HCT116 (cell line): ENCODE measurements around the gene VSX1. TPM values are rescaled to one million over a fixed set of nuclear protein-coding genes. Genes with fewer than 3 reads are reported as not detected.

Source experiments
- ATAC-seq: fragments of 200-7000 bp; cut with Tn5 transposase; 2 replicates; pipeline ENCODE4 v1.9.1; 2020; ENCODE audit warnings: mild to moderate bottlenecking, moderate library complexity
- BruUV-seq: library from RNA; stranded (reverse); fragments of 400-500 nt; replicated peaks from 2 replicates; lab custom pipeline; 2021; lab: Mats Ljungman, UMichigan
- CTCF ChIA-PET: fragments of 300-600 bp; sonication (Branson Sonifier 250); formaldehyde crosslinking; loops from one replicate; lab custom pipeline; 2021; ENCODE audit warnings: antibody characterized with exemption; lab: Charles Lee
- POLR2A ChIA-PET: fragments of 300-600, 350-600 bp; sonication (Branson Sonifier 250); formaldehyde crosslinking; loops from one replicate; lab custom pipeline; 2021; ENCODE audit warnings: antibody characterized with exemption; lab: Charles Lee
- RAD21 ChIA-PET, 2 experiments: fragments of 300-600 bp; sonication (Branson Sonifier 250); formaldehyde crosslinking; loops; one replicate each; lab custom pipeline; 2023; ENCODE audit warnings: low total read pairs in 2 of 2; ENCODE audit not compliant: uncharacterized antibody in 2 of 2, unreplicated experiment in 2 of 2, low non-redundant PET in 1 of 2; lab: Charles Lee
- DNase-seq: peaks from one replicate; pipeline ENCODE4 v3.0.0-alpha.2; 2010; ENCODE audit warnings: low read depth, low spot score
- H2AFZ ChIP-seq: fragments of 200-600 bp; shearing (Covaris generic), sonication (generic); 2 replicates; pipeline ENCODE4 v1.6.1; 2017; ENCODE audit warnings: low read depth, mixed run types, mixed read lengths, antibody characterized with exemption, low read length; ENCODE audit not compliant: poor library complexity, severe bottlenecking
- H3K27ac ChIP-seq: 2 replicates; pipeline ENCODE4 v1.5.1; 2012; ENCODE audit warnings: low read depth, low read length
- H3K27me3 ChIP-seq: fragments of 200-600 bp; sonication (generic); 2 replicates; pipeline ENCODE4 v1.6.1; 2016; ENCODE audit warnings: mixed run types, low read length, mixed read lengths; ENCODE audit not compliant: insufficient read depth
- H3K36me3 ChIP-seq, 2 experiments: fragments of 200-500 bp in 1 of 2; fragments of 200-600 bp in 1 of 2; sonication (Bioruptor generic) in 1 of 2; sonication (generic) in 1 of 2; 2 replicates each; pipeline versions ENCODE4 v1.5.1 to v1.6.1; 2014 to 2016; ENCODE audit warnings: low read length in 2 of 2, inconsistent platforms in 1 of 2, mixed read lengths in 1 of 2, mixed run types in 1 of 2; ENCODE audit not compliant: insufficient read depth in 2 of 2, control insufficient read depth in 1 of 2
- H3K4me1 ChIP-seq, 2 experiments: fragments of 200-600 bp in 1 of 2; sonication (generic) in 1 of 2; 2 replicates each; pipeline versions ENCODE4 v1.5.1 to v1.6.1; 2012 to 2017; ENCODE audit warnings: low read length in 2 of 2, inconsistent platforms in 1 of 2, mild to moderate bottlenecking in 1 of 2, mixed read lengths in 1 of 2, mixed run types in 1 of 2, moderate library complexity in 1 of 2; ENCODE audit not compliant: insufficient read depth in 2 of 2, control insufficient read depth in 1 of 2
- H3K4me2 ChIP-seq: fragments of 200-600 bp; sonication (generic); 2 replicates; pipeline ENCODE4 v1.6.1; 2017; ENCODE audit warnings: mixed run types, low read length, mixed read lengths
- H3K4me3 ChIP-seq, 2 experiments: fragments of 200-600 bp in 1 of 2; sonication (generic) in 1 of 2; replicated peaks in 1 of 2; 2 replicates each; pipeline ENCODE4 v1.5.1; 2011 to 2016; ENCODE audit warnings: low read length in 2 of 2, control low read depth in 1 of 2, low read depth in 1 of 2, mild to moderate bottlenecking in 1 of 2, mixed read lengths in 1 of 2, mixed run types in 1 of 2
- H3K79me2 ChIP-seq: fragments of 200-600 bp; sonication (generic); 2 replicates; pipeline ENCODE4 v1.6.1; 2017; ENCODE audit warnings: mild to moderate bottlenecking, mixed run types, low read length, moderate library complexity, mixed read lengths; ENCODE audit not compliant: insufficient read depth
- H3K9ac ChIP-seq: fragments of 200-600 bp; sonication (generic); 2 replicates; pipeline ENCODE4 v1.6.1; 2016; ENCODE audit warnings: low read length, mixed read lengths
- H3K9me2 ChIP-seq: fragments of 200-600 bp; sonication (generic), shearing (Covaris generic); 2 replicates; pipeline ENCODE4 v1.6.1; 2017; ENCODE audit warnings: mixed run types, mild to moderate bottlenecking, moderate library complexity; ENCODE audit not compliant: insufficient read depth
- H3K9me3 ChIP-seq, 2 experiments: fragments of 200-500 bp in 1 of 2; fragments of 200-600 bp in 1 of 2; sonication (Bioruptor generic) in 1 of 2; sonication (generic) in 1 of 2; 2 replicates each; pipeline ENCODE4 v1.6.1; 2014 to 2017; ENCODE audit warnings: low read length in 2 of 2, mixed read lengths in 2 of 2, inconsistent platforms in 1 of 2, low read depth in 1 of 2, mild to moderate bottlenecking in 1 of 2, mixed run types in 1 of 2, moderate library complexity in 1 of 2; ENCODE audit not compliant: control insufficient read depth in 1 of 2, insufficient read depth in 1 of 2
- H4K20me1 ChIP-seq: fragments of 200-600 bp; sonication (generic), shearing (Covaris generic); 2 replicates; pipeline ENCODE4 v1.6.1; 2017; ENCODE audit warnings: mixed run types, mild to moderate bottlenecking, moderate library complexity; ENCODE audit not compliant: insufficient read depth
- CBX3 ChIP-seq: IDR thresholded peaks from 2 replicates; pipeline ENCODE4 v1.6.1; 2012; ENCODE audit warnings: low read depth
- CEBPB ChIP-seq: IDR thresholded peaks from 2 replicates; pipeline ENCODE4 v1.6.1; 2012; ENCODE audit warnings: low read depth
- ELF1 ChIP-seq: IDR thresholded peaks from 2 replicates; pipeline ENCODE4 v1.6.1; 2012; ENCODE audit warnings: low read depth, borderline replicate concordance
- EZH2 ChIP-seq: fragments of 200-600 bp; sonication (generic); IDR thresholded peaks from 2 replicates; pipeline ENCODE4 v1.6.1; 2017; ENCODE audit warnings: antibody characterized with exemption, mixed run types
- FOSL1 ChIP-seq: IDR thresholded peaks from 2 replicates; pipeline ENCODE4 v1.6.1; 2012; ENCODE audit warnings: low read depth
- POLR2A ChIP-seq: IDR thresholded peaks from 2 replicates; pipeline ENCODE4 v1.7.0; 2011; ENCODE audit warnings: borderline replicate concordance; ENCODE audit not compliant: insufficient read depth, insufficient read length; ENCODE audit errors: extremely low read depth
- POLR2AphosphoS5 ChIP-seq: IDR thresholded peaks from 2 replicates; pipeline ENCODE4 v1.6.1; 2011; ENCODE audit warnings: mild to moderate bottlenecking, low read depth, low read length, moderate library complexity
- RAD21 ChIP-seq: IDR thresholded peaks from 2 replicates; pipeline ENCODE4 v1.6.1; 2012; ENCODE audit warnings: low read depth, mild to moderate bottlenecking
- SP1 ChIP-seq: IDR thresholded peaks from 2 replicates; pipeline ENCODE4 v1.6.1; 2012; ENCODE audit warnings: low read depth
- TCF7L2 ChIP-seq: IDR thresholded peaks from 2 replicates; pipeline ENCODE4 v1.7.0; 2011; ENCODE audit warnings: borderline replicate concordance, inconsistent platforms; ENCODE audit not compliant: insufficient read depth, insufficient read length; ENCODE audit errors: extremely low read depth
- YY1 ChIP-seq: IDR thresholded peaks from 2 replicates; pipeline ENCODE4 v1.6.1; 2011; ENCODE audit warnings: low read length, low read depth, moderate library complexity, mild to moderate bottlenecking; ENCODE audit not compliant: insufficient replicate concordance; ENCODE audit errors: extremely low read depth
- ZFX ChIP-seq: fragments of 450-650 bp; IDR thresholded peaks from 2 replicates; pipeline ENCODE4 v1.6.1; 2017
- ZNF274 ChIP-seq: fragments of 200-500 bp; sonication (Bioruptor generic); IDR thresholded peaks from 2 replicates; pipeline ENCODE4 v1.6.1; 2014; ENCODE audit warnings: mild to moderate bottlenecking, low read depth, low read length, inconsistent platforms
- intact Hi-C: fragments of 100-400 bp; cut with micrococcal nuclease; formaldehyde crosslinking; loops from 2 replicates; pipeline ENCODE4 v1.10.0; 2022
- total RNA-seq: library from RNA; stranded (reverse); gene quantifications from one replicate; pipeline ENCODE4 v1.2.1, GENCODE V29; 2021; ENCODE audit not compliant: unreplicated experiment
- TF ChIP-seq, protein P1 (sequence below): IDR thresholded peaks from 2 replicates; pipeline ENCODE4 v1.6.1; 2012
- TF ChIP-seq, protein P2 (sequence below): IDR thresholded peaks from 2 replicates; pipeline ENCODE4 v1.6.1; 2012
- TF ChIP-seq, protein P3 (sequence below), 3 experiments: fragments of 200-600 bp in 1 of 3; sonication (generic) in 1 of 3; IDR thresholded peaks in 2 of 3; conservative IDR thresholded peaks in 1 of 3; 2 replicates each; pipeline ENCODE4 v1.5.1; 2012 to 2017; ENCODE audit warnings: low read depth in 2 of 3, low read length in 2 of 3, antibody characterized with exemption in 1 of 3, borderline replicate concordance in 1 of 3, control low read depth in 1 of 3, mild to moderate bottlenecking in 1 of 3, mixed read lengths in 1 of 3, mixed run types in 1 of 3, moderate library complexity in 1 of 3; ENCODE audit not compliant: insufficient read depth in 1 of 3

Gene VSX1
- total RNA-seq, 1 experiment from 2014 or later = not detected

DNA sequence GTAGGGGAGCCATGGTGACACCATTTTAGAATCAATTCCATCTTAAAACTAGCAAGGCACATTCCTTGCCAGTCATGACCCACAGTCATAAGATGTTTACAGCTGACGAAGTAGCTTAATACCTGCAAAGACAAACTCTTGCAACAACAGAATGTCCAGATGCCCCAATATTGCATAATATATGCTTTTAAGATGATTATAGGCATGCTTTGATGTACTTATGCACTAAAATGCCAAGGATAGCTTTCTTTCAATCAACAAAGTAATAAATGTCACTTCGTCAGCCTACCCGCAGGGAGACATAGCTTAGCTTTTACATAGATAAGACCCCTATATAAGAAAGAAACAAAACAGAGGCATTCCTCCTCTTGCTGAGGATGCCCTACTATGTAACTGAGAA is 50.7 kb downstream of the VSX1 start:
- Histone ChIP-seq H3K9ac (no peak overlapping the region), H3K4me1 (no peaks in the 10 kb centered on the region), H3K36me3 (no peaks in the 10 kb centered on the region), H3K9me2 (0 out of 2 replicates have a peak, but pooled peaks cover 3% of the 10 kb centered on the region), H2AFZ (no peak overlapping the region)
- DNase-seq = no peak
- intact Hi-C loops = no loop called here
- POLR2A ChIA-PET = no interaction called here
- TF ChIP-seq POLR2A (no peak), POLR2AphosphoS5 (no peak)
- TF ChIP-seq, protein P1, sequence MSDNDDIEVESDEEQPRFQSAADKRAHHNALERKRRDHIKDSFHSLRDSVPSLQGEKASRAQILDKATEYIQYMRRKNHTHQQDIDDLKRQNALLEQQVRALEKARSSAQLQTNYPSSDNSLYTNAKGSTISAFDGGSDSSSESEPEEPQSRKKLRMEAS = no peak
- TF ChIP-seq, all 23 proteins: peak for 0
- Histone ChIP-seq H3K27me3 (no peaks in the 10 kb centered on the region), H3K4me3 (no peak overlapping the region), H4K20me1 (no peaks in the 10 kb centered on the region), H3K27ac (no peak overlapping the region), H3K9me3 (no peaks in the 10 kb centered on the region), H3K79me2 (no peaks in the 10 kb centered on the region), H3K4me2 (no peak overlapping the region)
- ChIA-PET CTCF (no interaction called here), RAD21 (no interaction called here)
- BruUV-seq = no TSS peak
- no peak for ATAC-seq

DNA sequence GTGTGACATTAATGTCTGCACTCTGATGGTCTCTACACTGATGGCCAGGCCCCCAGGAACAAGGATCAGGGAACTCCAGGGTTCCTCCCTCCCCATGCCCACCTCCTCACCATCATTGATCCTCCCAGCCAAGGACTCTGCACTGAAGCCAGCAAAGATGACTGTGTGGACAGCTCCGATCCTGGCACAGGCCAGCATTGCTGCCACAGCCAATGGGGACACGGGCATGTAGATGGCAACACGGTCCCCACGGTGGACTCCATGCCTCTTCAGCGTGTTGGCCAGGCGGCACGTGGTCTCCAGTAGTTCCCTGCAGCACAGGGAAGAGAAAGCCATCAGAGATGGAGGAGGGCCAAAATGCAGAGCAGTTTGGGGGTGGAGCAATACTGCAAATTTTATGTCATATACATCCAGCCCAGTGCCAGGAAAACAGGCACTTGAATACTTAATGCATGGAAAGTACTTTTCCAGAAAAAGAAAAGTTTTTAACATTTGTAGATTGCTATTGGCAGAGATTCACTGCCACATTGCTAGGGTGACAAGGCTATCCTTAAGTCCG is 51.2 kb downstream of the VSX1 start:
- no peak for DNase-seq
- ChIA-PET RAD21 (no interaction called here), CTCF (no interaction called here), POLR2A (no interaction called here)
- Histone ChIP-seq H3K9me2 (0 out of 2 replicates have a peak, but pooled peaks cover 3% of the 10 kb centered on the region), H3K36me3 (no peaks in the 10 kb centered on the region), H3K4me3 (no peak overlapping the region), H4K20me1 (no peaks in the 10 kb centered on the region), H3K27me3 (no peaks in the 10 kb centered on the region), H3K4me2 (no peak overlapping the region), H3K9ac (no peak overlapping the region), H2AFZ (no peak overlapping the region), H3K9me3 (no peaks in the 10 kb centered on the region), H3K27ac (no peak overlapping the region), H3K4me1 (no peaks in the 10 kb centered on the region), H3K79me2 (no peaks in the 10 kb centered on the region)
- BruUV-seq = no TSS peak
- intact Hi-C loops = no loop called here
- ATAC-seq = no peak
- TF ChIP-seq CBX3 = no peak
- no peak for TF ChIP-seq ZFX
- TF ChIP-seq, protein P2, sequence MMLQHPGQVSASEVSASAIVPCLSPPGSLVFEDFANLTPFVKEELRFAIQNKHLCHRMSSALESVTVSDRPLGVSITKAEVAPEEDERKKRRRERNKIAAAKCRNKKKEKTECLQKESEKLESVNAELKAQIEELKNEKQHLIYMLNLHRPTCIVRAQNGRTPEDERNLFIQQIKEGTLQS = no peak
- no peak for TF ChIP-seq YY1
- TF ChIP-seq ELF1 = no peak
- TF ChIP-seq TCF7L2 = no peak
- TF ChIP-seq FOSL1 = no peak
- TF ChIP-seq, protein P3, sequence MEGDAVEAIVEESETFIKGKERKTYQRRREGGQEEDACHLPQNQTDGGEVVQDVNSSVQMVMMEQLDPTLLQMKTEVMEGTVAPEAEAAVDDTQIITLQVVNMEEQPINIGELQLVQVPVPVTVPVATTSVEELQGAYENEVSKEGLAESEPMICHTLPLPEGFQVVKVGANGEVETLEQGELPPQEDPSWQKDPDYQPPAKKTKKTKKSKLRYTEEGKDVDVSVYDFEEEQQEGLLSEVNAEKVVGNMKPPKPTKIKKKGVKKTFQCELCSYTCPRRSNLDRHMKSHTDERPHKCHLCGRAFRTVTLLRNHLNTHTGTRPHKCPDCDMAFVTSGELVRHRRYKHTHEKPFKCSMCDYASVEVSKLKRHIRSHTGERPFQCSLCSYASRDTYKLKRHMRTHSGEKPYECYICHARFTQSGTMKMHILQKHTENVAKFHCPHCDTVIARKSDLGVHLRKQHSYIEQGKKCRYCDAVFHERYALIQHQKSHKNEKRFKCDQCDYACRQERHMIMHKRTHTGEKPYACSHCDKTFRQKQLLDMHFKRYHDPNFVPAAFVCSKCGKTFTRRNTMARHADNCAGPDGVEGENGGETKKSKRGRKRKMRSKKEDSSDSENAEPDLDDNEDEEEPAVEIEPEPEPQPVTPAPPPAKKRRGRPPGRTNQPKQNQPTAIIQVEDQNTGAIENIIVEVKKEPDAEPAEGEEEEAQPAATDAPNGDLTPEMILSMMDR (IDR thresholded peaks at IDR 0.05 in 2 of 3, conservative IDR thresholded peaks at IDR 0.05 in 1 of 3; ENCODE audit: borderline replicate concordance in 1 of 3, insufficient read depth in 1 of 3, low read depth in 2 of 3, low read length in 2 of 3) = no peak
- no peak for TF ChIP-seq ZNF274
- TF ChIP-seq, protein P1 = no peak
- no peak for TF ChIP-seq CEBPB
- TF ChIP-seq SP1 = no peak
- no peak for TF ChIP-seq RAD21
- TF ChIP-seq EZH2 = no peak
- no peak for TF ChIP-seq POLR2AphosphoS5
- no peak for TF ChIP-seq POLR2A
